ENCODE results near the gene DAGLA.
A peak's percentile ranks its signal among the peaks of the same experiment; 100 is the strongest.

The DAGLA gene

GRCh38 chr11:61775606-61776554 lies 95.7 kb downstream of the DAGLA start:
- TF ChIP-seq CTCF (IDR thresholded peaks at IDR 0.05; ENCODE audit: low read depth, low read length), result no peak
- Histone ChIP-seq H3K4me3 (ENCODE audit: low read depth, low read length) (no peak overlapping the region), H3K27me3 (ENCODE audit: insufficient read depth, low read depth, severe bottlenecking) (no peaks in the 10 kb centered on the region), H3K36me3 (no peaks in the 10 kb centered on the region), H3K27ac (no peak overlapping the region), H3K9me3 (ENCODE audit: severe bottlenecking) (no peaks in the 10 kb centered on the region)
- DNase-seq, result no peak

- peak; percentile 81 for DNase-seq
- no peak overlapping the region for H3K4me3 ChIP-seq (ENCODE audit: low read depth, low read length)
- no peak overlapping the region for H3K27ac ChIP-seq
- peak; percentile 82 for TF ChIP-seq CTCF (IDR thresholded peaks at IDR 0.05; ENCODE audit: low read depth, low read length)
- no peaks in the 10 kb centered on the region for H3K36me3 ChIP-seq
- H3K27me3 ChIP-seq (ENCODE audit: insufficient read depth, low read depth, severe bottlenecking), result no peaks in the 10 kb centered on the region
- no peaks in the 10 kb centered on the region for H3K9me3 ChIP-seq (ENCODE audit: severe bottlenecking)
Observed at GRCh38 chr11:61776561-61777075, 96.4 kb downstream of the DAGLA start.

GRCh38 chr11:61777234-61778090 lies 97.3 kb downstream of the DAGLA start:
- H3K27me3 ChIP-seq (ENCODE audit: insufficient read depth, low read depth, severe bottlenecking), result no peaks in the 10 kb centered on the region
- H3K36me3 ChIP-seq, result 0 out of 2 replicates have a peak, but pooled peaks cover 3% of the 10 kb centered on the region
- no peak for TF ChIP-seq CTCF (IDR thresholded peaks at IDR 0.05; ENCODE audit: low read depth, low read length)
- no peak overlapping the region for H3K4me3 ChIP-seq (ENCODE audit: low read depth, low read length)
- no peak overlapping the region for H3K27ac ChIP-seq
- H3K9me3 ChIP-seq (ENCODE audit: severe bottlenecking), result no peaks in the 10 kb centered on the region
- no peak for DNase-seq

- Histone ChIP-seq H3K9me3 (ENCODE audit: severe bottlenecking) (no peaks in the 10 kb centered on the region), H3K36me3 (0 out of 2 replicates have a peak, but pooled peaks cover 3% of the 10 kb centered on the region), H3K4me3 (ENCODE audit: low read depth, low read length) (no peak overlapping the region), H3K27ac (no peak overlapping the region), H3K27me3 (ENCODE audit: insufficient read depth, low read depth, severe bottlenecking) (no peaks in the 10 kb centered on the region)
- no peak for DNase-seq
- TF ChIP-seq CTCF (IDR thresholded peaks at IDR 0.05; ENCODE audit: low read depth, low read length), result no peak
Observed at GRCh38 chr11:61778357-61778886, 98.2 kb downstream of the DAGLA start.

GRCh38 chr11:61778920-61779650 lies 98.9 kb downstream of the DAGLA start:
- H3K36me3 ChIP-seq, result 0 out of 2 replicates have a peak, but pooled peaks cover 3% of the 10 kb centered on the region
- TF ChIP-seq CTCF (IDR thresholded peaks at IDR 0.05; ENCODE audit: low read depth, low read length), result no peak
- no peaks in the 10 kb centered on the region for H3K27me3 ChIP-seq (ENCODE audit: insufficient read depth, low read depth, severe bottlenecking)
- DNase-seq, result no peak
- no peaks in the 10 kb centered on the region for H3K9me3 ChIP-seq (ENCODE audit: severe bottlenecking)
- no peak overlapping the region for H3K4me3 ChIP-seq (ENCODE audit: low read depth, low read length)
- H3K27ac ChIP-seq, result no peak overlapping the region

Measured in WERI-Rb-1 (cell line).